T-helper 17 cell (primary cell): ENCODE results near the gene CHD3. TPM values are rescaled to one million over a fixed set of nuclear protein-coding genes. Genes with fewer than 3 reads are reported as not detected.
"Not testable (repeated sequence)": the region's sequence is repeated elsewhere in the genome, so short reads cannot be mapped to it uniquely, and the experiment has no call there.

Experiments used
- ATAC-seq: fragments of 150-1000 bp; cut with Tn5 transposase; 2 replicates; pipeline ENCODE4 v1.10.0; 2021; ENCODE audit warnings: mild to moderate bottlenecking, moderate library complexity
- DNase-seq, 3 donors: peaks; one replicate each; pipeline versions ENCODE4 v3.0.0 to v3.0.0-alpha.2; 2020 to 2021
- H3K9me3 ChIP-seq: one replicate; pipeline ENCODE4 v1.7.0; 2013; ENCODE audit warnings: low read length, mild to moderate bottlenecking; ENCODE audit not compliant: control insufficient read depth, poor library complexity, severe bottlenecking
- H3K27ac Mint-ChIP-seq: one replicate; pipeline ENCODE4 v1.8.0; 2022; ENCODE audit warnings: mild to moderate bottlenecking, moderate library complexity, mixed read lengths
- H3K27me3 Mint-ChIP-seq: one replicate; pipeline ENCODE4 v1.8.0; 2022; ENCODE audit warnings: mixed read lengths
- H3K36me3 Mint-ChIP-seq: one replicate; pipeline ENCODE4 v1.8.0; 2022; ENCODE audit warnings: low read depth, mixed read lengths
- H3K4me1 Mint-ChIP-seq: one replicate; pipeline ENCODE4 v1.8.0; 2022; ENCODE audit warnings: mild to moderate bottlenecking, mixed read lengths
- H3K4me3 Mint-ChIP-seq: one replicate; pipeline ENCODE4 v1.8.0; 2022; ENCODE audit warnings: mild to moderate bottlenecking, moderate library complexity, mixed read lengths
- total RNA-seq, 4 donors: library from RNA in 2 of 4; stranded (reverse) in 2 of 4; gene quantifications; one replicate each; pipeline ENCODE4 v1.2.3 and lab custom pipeline; 2022 to 2026

CHD3 gene
- total RNA-seq, 2 donors from 2014 or later = 219 TPM

DNA sequence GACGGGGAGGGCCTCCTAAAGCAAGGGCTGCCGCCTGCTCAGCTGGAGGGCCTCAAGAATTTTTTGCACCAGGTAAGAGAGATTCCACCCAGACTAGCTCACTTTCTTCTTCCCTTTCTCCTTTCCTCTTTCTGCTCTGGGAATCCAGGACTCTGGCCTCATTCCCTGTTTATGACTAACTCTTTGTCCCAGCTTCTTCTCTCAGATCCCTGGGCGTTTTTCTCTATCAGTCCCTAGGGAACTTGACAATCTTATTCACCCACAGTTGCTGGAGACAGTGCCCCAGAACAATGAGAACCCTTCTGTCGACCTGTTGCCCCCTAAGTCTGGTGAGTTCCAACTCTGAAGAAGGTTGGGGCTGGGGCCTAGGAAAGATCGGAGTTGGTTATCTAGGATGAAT is 59.1 kb downstream of the CHD3 start:
- ATAC-seq (no peak), DNase-seq (no peak)
- no peaks in the 10 kb centered on the region for H3K27me3 Mint-ChIP-seq
- no peaks in the 10 kb centered on the region for H3K9me3 ChIP-seq
- peaks cover 7% of the 10 kb centered on the region for H3K4me1 Mint-ChIP-seq
- no peak overlapping the region for H3K4me3 Mint-ChIP-seq
- no peak overlapping the region for H3K27ac Mint-ChIP-seq
- H3K36me3 Mint-ChIP-seq = peaks cover 12% of the 10 kb centered on the region

DNA sequence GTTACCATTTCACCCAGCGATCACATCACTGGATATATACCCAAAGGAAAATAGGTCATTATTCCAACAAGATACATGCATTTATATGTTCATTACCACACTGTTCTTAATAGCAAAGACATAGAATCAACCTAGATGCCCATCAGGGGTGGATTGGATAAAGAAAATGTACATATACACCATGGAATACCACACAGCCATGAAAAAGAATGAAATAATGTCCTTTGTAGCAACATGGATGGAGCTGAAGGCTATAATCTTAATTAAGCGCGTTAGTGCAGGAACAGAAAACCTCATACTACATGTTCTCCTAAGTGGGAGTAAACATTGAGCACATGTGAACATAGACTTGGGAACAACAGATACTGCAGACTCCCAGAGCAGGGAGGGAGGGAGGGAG is 62.0 kb downstream of the CHD3 start:
- Mint-ChIP-seq H3K27ac (peak overlapping the region; percentile 67), H3K36me3 (peaks cover 12% of the 10 kb centered on the region), H3K27me3 (no peaks in the 10 kb centered on the region), H3K4me1 (peaks cover 7% of the 10 kb centered on the region), H3K4me3 (no peak overlapping the region)
- ATAC-seq (no peak), DNase-seq (no peak)
- H3K9me3 ChIP-seq = no peaks in the 10 kb centered on the region

DNA sequence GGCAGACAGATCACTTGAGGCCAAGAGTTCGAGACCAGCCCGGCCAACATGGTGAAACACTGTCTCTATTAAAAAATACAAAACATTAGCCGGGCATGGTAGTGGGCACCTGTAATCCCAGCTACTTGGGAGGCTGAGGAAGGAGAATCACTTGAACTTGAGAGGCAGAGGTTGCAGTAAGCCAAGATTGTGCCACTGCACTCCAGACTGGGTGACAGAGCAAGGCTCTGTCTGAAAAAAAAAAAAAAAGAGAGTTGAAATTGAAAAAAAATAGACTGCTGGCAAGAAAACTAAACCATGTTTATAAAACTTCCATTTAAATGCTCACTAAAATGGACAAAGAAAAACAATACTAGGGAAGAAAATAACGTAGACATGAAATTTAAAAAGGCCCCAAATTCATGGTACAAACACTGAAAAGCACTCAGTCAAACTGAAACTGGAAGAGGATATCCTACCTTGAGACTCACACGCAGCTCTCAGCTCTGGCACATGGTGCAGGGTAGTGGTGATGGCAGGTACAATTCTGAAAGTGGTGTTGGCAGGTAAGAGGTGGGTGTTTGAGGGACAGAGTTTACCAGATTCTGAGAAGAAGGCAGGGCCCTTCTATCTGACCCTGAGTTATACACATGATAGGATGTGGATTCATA is 62.7 kb downstream of the CHD3 start:
- H3K36me3 Mint-ChIP-seq = peaks cover 12% of the 10 kb centered on the region
- ATAC-seq (peak; percentile 67), DNase-seq (no peak)
- H3K27me3 Mint-ChIP-seq = no peaks in the 10 kb centered on the region
- peaks cover 7% of the 10 kb centered on the region for H3K4me1 Mint-ChIP-seq
- H3K9me3 ChIP-seq = no peaks in the 10 kb centered on the region
- H3K27ac Mint-ChIP-seq = peak overlapping the region; percentile 67
- peak overlapping the region; percentile 76 for H3K4me3 Mint-ChIP-seq

DNA sequence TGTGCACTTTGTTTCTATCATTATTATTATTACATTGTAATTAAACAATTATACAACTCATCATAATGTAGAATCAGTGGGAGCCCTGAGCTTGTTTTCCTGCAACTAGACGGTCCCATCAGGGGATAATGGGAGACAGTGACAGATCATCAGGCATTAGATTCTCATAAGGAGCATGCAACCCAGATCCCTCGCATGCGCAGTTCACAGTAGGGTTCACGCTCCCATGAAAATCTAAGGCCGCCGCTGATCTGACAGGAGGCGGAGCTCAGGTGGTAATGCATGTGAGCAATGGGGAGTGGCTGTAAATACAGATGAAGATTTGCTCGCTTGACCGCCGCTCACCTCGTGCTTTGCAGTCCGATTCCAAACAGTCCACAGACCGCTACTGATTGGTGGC is 64.7 kb downstream of the CHD3 start:
- DNase-seq, H3K9me3 ChIP-seq, H3K27me3 Mint-ChIP-seq, H3K36me3 Mint-ChIP-seq, H3K4me1 Mint-ChIP-seq, H3K27ac Mint-ChIP-seq, ATAC-seq, H3K4me3 Mint-ChIP-seq: not testable (repeated sequence)

DNA sequence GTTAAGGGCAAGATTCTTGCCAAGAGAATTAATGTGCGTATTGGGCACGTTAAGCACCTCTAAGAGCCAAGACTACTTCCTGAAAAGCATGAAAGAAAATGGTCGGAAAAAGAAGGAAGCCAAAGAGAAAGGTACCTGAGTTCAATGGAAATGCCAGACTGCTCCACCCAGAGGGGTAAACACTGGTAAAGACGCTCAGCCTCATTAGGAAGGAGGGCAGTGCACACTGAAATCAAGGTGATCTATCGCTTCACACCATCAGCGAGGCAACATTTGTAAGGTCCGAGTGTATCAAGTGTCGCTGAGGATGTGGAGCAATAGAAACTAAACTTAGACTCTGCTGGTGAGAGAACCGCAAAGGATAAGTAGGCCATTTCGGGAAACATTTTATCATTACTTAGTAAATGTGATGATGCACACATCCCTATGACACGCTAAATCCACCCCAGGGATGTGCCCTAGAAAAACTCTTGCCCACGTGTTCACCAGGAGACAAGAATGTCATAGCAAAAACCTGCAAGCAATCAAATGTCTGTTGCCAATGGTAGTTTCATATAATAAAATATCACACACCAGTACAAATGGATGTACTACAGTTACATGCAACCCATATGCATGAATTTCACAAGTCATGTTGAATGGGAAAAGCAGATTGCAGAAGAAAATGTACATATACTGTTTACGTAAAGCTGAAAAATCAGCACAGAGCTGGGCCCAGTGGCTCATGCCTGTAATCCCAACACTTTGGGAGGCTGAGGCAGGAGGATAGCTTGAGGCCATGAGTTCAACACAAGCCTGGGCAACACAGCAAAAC is 67.0 kb downstream of the CHD3 start:
- peak overlapping the region; percentile 32 for H3K27ac Mint-ChIP-seq
- H3K9me3 ChIP-seq = no peaks in the 10 kb centered on the region
- no peak overlapping the region for H3K4me3 Mint-ChIP-seq
- ATAC-seq = no peak
- no peaks in the 10 kb centered on the region for H3K36me3 Mint-ChIP-seq
- DNase-seq = no peak
- peaks cover 5% of the 10 kb centered on the region for H3K4me1 Mint-ChIP-seq
- H3K27me3 Mint-ChIP-seq = peaks cover 10% of the 10 kb centered on the region

DNA sequence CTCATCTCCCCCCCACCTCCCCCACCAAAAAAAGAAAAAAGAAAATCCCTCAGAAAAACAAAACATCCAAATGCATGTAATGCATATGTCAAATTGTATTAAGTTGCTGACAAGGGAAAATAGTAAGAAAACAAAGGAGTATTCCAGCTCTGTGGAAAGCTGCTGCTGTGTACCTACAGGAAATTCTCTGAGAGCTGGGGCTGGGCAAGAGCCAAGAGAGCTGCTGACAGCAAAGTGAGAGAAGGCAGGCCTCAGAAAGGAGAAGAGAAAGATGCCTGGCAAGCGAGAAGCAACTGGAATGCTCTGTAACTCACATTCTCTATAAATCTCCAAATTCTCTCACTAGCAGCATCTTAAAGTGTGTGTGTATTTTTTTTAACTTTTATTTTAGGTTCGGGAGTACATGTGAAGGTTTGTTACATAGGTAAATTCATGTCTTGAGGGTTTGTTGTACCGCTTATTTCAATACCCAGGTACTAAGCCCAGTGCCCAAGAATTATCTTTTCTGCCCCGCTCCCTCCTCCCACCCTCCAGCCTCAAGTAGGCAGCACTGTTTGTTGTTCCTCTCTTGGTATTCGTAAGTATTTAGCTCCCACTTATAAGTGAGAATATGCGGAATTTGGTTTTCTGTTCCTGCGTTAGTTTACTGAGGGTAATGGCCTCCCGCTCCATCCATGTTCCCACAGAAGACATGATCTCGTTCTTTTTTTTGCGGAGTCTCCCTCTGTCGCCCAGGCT is 67.8 kb downstream of the CHD3 start:
- Mint-ChIP-seq H3K27ac (peak overlapping the region; percentile 32), H3K36me3 (no peaks in the 10 kb centered on the region)

DNA sequence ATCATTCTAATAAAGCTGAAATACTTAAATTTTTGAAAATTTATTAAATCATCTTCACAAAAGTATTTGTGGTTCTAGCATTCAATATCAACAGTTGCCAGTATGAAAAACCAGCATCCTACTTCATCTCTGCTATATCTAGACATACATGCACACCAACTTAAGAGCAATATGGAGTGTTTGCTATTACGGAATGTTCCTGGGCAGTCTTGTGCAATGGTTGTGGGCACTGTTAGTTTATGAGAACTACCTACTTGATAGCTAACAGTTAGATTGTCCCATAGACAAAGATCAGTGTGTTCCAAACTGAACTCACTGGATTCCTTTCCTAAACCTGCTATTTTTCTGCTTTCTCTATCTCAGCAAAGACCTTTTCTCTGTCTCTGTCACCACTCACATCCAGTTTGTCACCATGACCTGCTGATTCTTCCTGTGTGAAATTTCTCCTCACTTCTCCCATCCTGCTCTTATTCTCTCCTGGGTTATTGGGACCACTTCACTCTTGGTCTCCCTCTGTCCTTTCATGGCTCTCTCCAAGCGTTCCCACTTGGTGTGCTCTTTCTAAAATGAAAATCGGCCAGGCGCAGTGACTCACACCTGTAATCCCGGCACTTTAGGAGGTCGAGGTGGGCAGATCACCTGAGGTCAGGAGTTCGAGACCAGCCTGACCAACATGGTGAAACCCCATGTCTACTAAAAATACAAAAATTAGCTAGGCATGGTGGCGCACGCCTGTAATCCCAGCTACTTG is 71.1 kb downstream of the CHD3 start:
- no peaks in the 10 kb centered on the region for H3K9me3 ChIP-seq
- H3K36me3 Mint-ChIP-seq = no peaks in the 10 kb centered on the region
- no peak overlapping the region for H3K27ac Mint-ChIP-seq
- no peak overlapping the region for H3K4me3 Mint-ChIP-seq
- ATAC-seq (no peak), DNase-seq (no peak)
- peaks cover 20% of the 10 kb centered on the region for H3K27me3 Mint-ChIP-seq
- H3K4me1 Mint-ChIP-seq = no peaks in the 10 kb centered on the region

More for the DNA sequence above, 67.8 kb downstream of the CHD3 start:
- no peaks in the 10 kb centered on the region for H3K9me3 ChIP-seq
- Mint-ChIP-seq H3K27me3 (peaks cover 14% of the 10 kb centered on the region), H3K4me3 (no peak overlapping the region), H3K4me1 (peaks cover 2% of the 10 kb centered on the region)
- no peak for DNase-seq
- no peak for ATAC-seq

DNA sequence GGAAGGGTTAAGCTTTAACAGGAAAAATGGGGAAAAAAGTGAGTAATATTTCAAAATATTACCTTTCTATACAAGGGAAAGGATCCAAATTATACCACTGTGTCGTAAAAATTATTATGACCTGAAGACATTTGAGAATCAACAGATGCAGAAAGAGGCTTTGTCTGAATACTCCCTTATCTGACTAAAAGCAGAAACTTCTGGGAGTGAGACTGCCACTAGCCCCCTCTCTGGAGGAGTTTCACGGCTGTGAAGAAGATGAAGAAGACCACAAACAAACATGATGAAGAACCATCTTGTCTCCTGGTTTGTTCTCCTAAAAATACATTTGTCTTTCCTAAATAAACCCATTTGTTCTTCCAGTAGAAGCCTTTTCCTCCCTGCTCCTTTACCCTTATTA is 72.8 kb downstream of the CHD3 start:
- no peak for ATAC-seq
- Mint-ChIP-seq H3K27me3 (peaks cover 20% of the 10 kb centered on the region), H3K4me1 (no peaks in the 10 kb centered on the region), H3K4me3 (no peak overlapping the region), H3K27ac (no peak overlapping the region), H3K36me3 (no peaks in the 10 kb centered on the region)
- no peak for DNase-seq
- H3K9me3 ChIP-seq = no peaks in the 10 kb centered on the region

Other genes starting within 250 kb of the CHD3 start
- gene ATP1B2, start 237.9 kb upstream of the CHD3 start, total RNA-seq = under 1 TPM in 1 of 2 donors, not detected in 1; 0.15 TPM
- gene TP53, start 201.3 kb upstream of the CHD3 start, total RNA-seq = 10 to 100 TPM; 61.2 to 66.2 TPM
- 1 to 10 TPM; 6.6 TPM for gene WRAP53, start 200.3 kb upstream of the CHD3 start, total RNA-seq
- gene EFNB3, start 183.6 kb upstream of the CHD3 start, total RNA-seq = not detected
- under 1 TPM in 1 of 2 donors, not detected in 1; 0.31 TPM for gene DNAH2, start 171.0 kb upstream of the CHD3 start, total RNA-seq
- 100 to 1,000 TPM; 207 to 231 TPM for gene KDM6B, start 54.6 kb upstream of the CHD3 start, total RNA-seq
- gene TMEM88, start 33.7 kb upstream of the CHD3 start, total RNA-seq = 10 to 100 TPM; 31.0 to 31.3 TPM
- gene NAA38, start 31.2 kb upstream of the CHD3 start, total RNA-seq = 10 to 100 TPM; 26.8 to 30.3 TPM
- gene CYB5D1, start 30.8 kb upstream of the CHD3 start, total RNA-seq = 10 to 100 TPM in 1 of 2 donors, 1 to 10 TPM in 1; 9.3 to 14.9 TPM
- gene RNF227, start 27.5 kb downstream of the CHD3 start, total RNA-seq = 1 to 10 TPM; 1.4 to 2.3 TPM
- 1 to 10 TPM; 5.9 to 8.4 TPM for gene KCNAB3, start 41.1 kb downstream of the CHD3 start, total RNA-seq
- 100 to 1,000 TPM; 102 to 118 TPM for gene TRAPPC1, start 43.2 kb downstream of the CHD3 start, total RNA-seq
- gene CNTROB, start 43.4 kb downstream of the CHD3 start, total RNA-seq = 10 to 100 TPM; 24.3 to 27.9 TPM
- gene GUCY2D, start 113.8 kb downstream of the CHD3 start, total RNA-seq = under 1 TPM in 1 of 2 donors, not detected in 1; 0.08 TPM
- not detected for gene ALOX15B, start 150.3 kb downstream of the CHD3 start, total RNA-seq
- gene ALOX12B, start 198.9 kb downstream of the CHD3 start, total RNA-seq = not detected
- gene ALOXE3, start 229.7 kb downstream of the CHD3 start, total RNA-seq = not detected
- not detected for gene HES7, start 235.3 kb downstream of the CHD3 start, total RNA-seq